IMR-90 (cell line): ENCODE data around the gene FRZB. TPM values are rescaled to one million over a fixed set of nuclear protein-coding genes. Genes with fewer than 3 reads are reported as not detected.

Source experiments
- ATAC-seq: fragments of 200-7000 bp; cut with Tn5 transposase; 2 replicates; pipeline ENCODE4 v1.9.1; 2020; ENCODE audit warnings: low read depth, mild to moderate bottlenecking, moderate library complexity
- BruUV-seq: library from RNA; stranded (reverse); fragments of 400-500 nt; replicated peaks from 2 replicates; lab custom pipeline; 2021; lab: Mats Ljungman, UMichigan
- CTCF ChIA-PET: fragments of 300-600 bp; formaldehyde crosslinking; extraction: SDS; loops from one replicate; lab custom pipeline; 2021; ENCODE audit warnings: antibody characterized with exemption; lab: Yijun Ruan, JAX
- POLR2A ChIA-PET: fragments of 300-600 bp; sonication (Branson Sonifier 250); formaldehyde crosslinking; loops from one replicate; lab custom pipeline; 2022; ENCODE audit warnings: antibody characterized with exemption; ENCODE audit not compliant: unreplicated experiment; lab: Charles Lee
- DNase-seq: peaks from one replicate; pipeline ENCODE4 v3.0.0; 2013
- H2AFZ ChIP-seq: replicated peaks from 2 replicates; pipeline ENCODE3; 2013; ENCODE audit warnings: low read length, mild to moderate bottlenecking; ENCODE audit not compliant: poor library complexity
- H2AK5ac ChIP-seq: 2 replicates; pipeline ENCODE4 v1.6.1; 2013; ENCODE audit warnings: low read depth, low read length, inconsistent platforms
- H2AK9ac ChIP-seq: replicated peaks from 2 replicates; pipeline ENCODE3; 2013; ENCODE audit warnings: mild to moderate bottlenecking, low read depth, low read length, moderate library complexity; ENCODE audit not compliant: poor library complexity
- H2BK120ac ChIP-seq: 2 replicates; pipeline ENCODE4 v1.6.1; 2013; ENCODE audit warnings: low read depth, low read length, inconsistent platforms
- H2BK15ac ChIP-seq: 3 replicates; pipeline ENCODE4 v1.6.1; 2013; ENCODE audit warnings: low read depth, low read length, inconsistent platforms
- H2BK20ac ChIP-seq: 2 replicates; pipeline ENCODE4 v1.6.1; 2013; ENCODE audit warnings: low read depth, mild to moderate bottlenecking, inconsistent platforms, low read length, moderate library complexity
- H2BK5ac ChIP-seq: 2 replicates; pipeline ENCODE4 v1.6.1; 2013; ENCODE audit warnings: mild to moderate bottlenecking, low read depth, low read length, inconsistent platforms; ENCODE audit not compliant: poor library complexity, severe bottlenecking
- H3K14ac ChIP-seq: replicated peaks from 2 replicates; pipeline ENCODE4 v1.6.1; 2013; ENCODE audit warnings: low read depth, low read length, inconsistent platforms
- H3K18ac ChIP-seq: 2 replicates; pipeline ENCODE4 v1.6.1; 2013; ENCODE audit warnings: low read depth, low read length, control low read depth
- H3K23ac ChIP-seq: 2 replicates; pipeline ENCODE4 v1.6.1; 2013; ENCODE audit warnings: low read depth, low read length, inconsistent platforms
- H3K27ac ChIP-seq: 2 replicates; pipeline ENCODE4 v1.5.1; 2013; ENCODE audit warnings: mild to moderate bottlenecking, control low read depth, low read length; ENCODE audit not compliant: insufficient read depth
- H3K27me3 ChIP-seq: 2 replicates; pipeline ENCODE4 v1.6.1; 2013; ENCODE audit warnings: low read length; ENCODE audit not compliant: control insufficient read depth, insufficient read depth
- H3K36me3 ChIP-seq: 2 replicates; pipeline ENCODE4 v1.6.1; 2013; ENCODE audit warnings: low read length, mixed read lengths; ENCODE audit not compliant: control insufficient read depth, insufficient read depth
- H3K4ac ChIP-seq: 2 replicates; pipeline ENCODE4 v1.6.1; 2013; ENCODE audit warnings: low read depth, low read length, inconsistent platforms
- H3K4me1 ChIP-seq: 2 replicates; pipeline ENCODE4 v1.6.1; 2013; ENCODE audit warnings: low read length, mixed read lengths; ENCODE audit not compliant: control insufficient read depth, insufficient read depth
- H3K4me2 ChIP-seq: 2 replicates; pipeline ENCODE4 v1.6.1; 2013; ENCODE audit warnings: low read depth, mild to moderate bottlenecking, control low read depth, low read length, moderate library complexity
- H3K4me3 ChIP-seq: 2 replicates; pipeline ENCODE4 v1.5.1; 2013; ENCODE audit warnings: low read depth, mild to moderate bottlenecking, control low read depth, low read length, moderate library complexity; ENCODE audit not compliant: insufficient read depth
- H3K56ac ChIP-seq: 2 replicates; pipeline ENCODE4 v1.6.1; 2013; ENCODE audit warnings: low read length, inconsistent platforms; ENCODE audit not compliant: insufficient read depth; ENCODE audit errors: extremely low read depth
- H3K79me1 ChIP-seq, 2 experiments: 2 replicates each; pipeline ENCODE4 v1.6.1; 2013; ENCODE audit warnings: low read length in 2 of 2, inconsistent platforms in 1 of 2, low read depth in 1 of 2
- H3K9ac ChIP-seq: 2 replicates; pipeline ENCODE4 v1.6.1; 2013; ENCODE audit warnings: low read depth, low read length, control low read depth
- H3K9me1 ChIP-seq: 2 replicates; pipeline ENCODE4 v1.6.1; 2013; ENCODE audit warnings: low read length, inconsistent platforms; ENCODE audit not compliant: insufficient read depth
- H3K9me3 ChIP-seq: 2 replicates; pipeline ENCODE4 v1.6.1; 2013; ENCODE audit warnings: low read length; ENCODE audit not compliant: control insufficient read depth, insufficient read depth
- H4K20me1 ChIP-seq: 2 replicates; pipeline ENCODE4 v1.6.1; 2013; ENCODE audit warnings: low read length, inconsistent platforms; ENCODE audit not compliant: insufficient read depth
- H4K5ac ChIP-seq: 2 replicates; pipeline ENCODE4 v1.6.1; 2013; ENCODE audit warnings: mild to moderate bottlenecking, low read depth, low read length, control low read depth
- H4K8ac ChIP-seq, 2 experiments: 2 replicates each; pipeline ENCODE4 v1.6.1; 2013; ENCODE audit warnings: low read depth in 2 of 2, low read length in 2 of 2, control low read depth in 1 of 2, inconsistent platforms in 1 of 2
- H4K91ac ChIP-seq: 2 replicates; pipeline ENCODE4 v1.6.1; 2013; ENCODE audit warnings: low read depth, low read length, inconsistent platforms; ENCODE audit not compliant: insufficient read depth
- BHLHE40 ChIP-seq: fragments of 150-350 bp; IDR thresholded peaks from 2 replicates; pipeline ENCODE4 v1.6.1; 2016; ENCODE audit warnings: mild to moderate bottlenecking, low read depth, low read length
- CEBPB ChIP-seq: IDR thresholded peaks from 2 replicates; pipeline ENCODE4 v1.6.1; 2012; ENCODE audit warnings: low read depth, low read length, improper control_type of control experiment
- CTCF ChIP-seq: conservative IDR thresholded peaks from 2 replicates; pipeline ENCODE4 v1.5.1; 2012; ENCODE audit warnings: mild to moderate bottlenecking, low read depth, low read length, improper control_type of control experiment
- ELK1 ChIP-seq: fragments of 150-350 bp; IDR thresholded peaks from 2 replicates; pipeline ENCODE4 v1.6.1; 2016; ENCODE audit warnings: low read depth, mild to moderate bottlenecking, low read length, moderate library complexity, borderline replicate concordance
- FOS ChIP-seq: fragments of 150-350 bp; IDR thresholded peaks from 2 replicates; pipeline ENCODE4 v1.6.1; 2016; ENCODE audit warnings: low read depth, low read length
- MAFK ChIP-seq: IDR thresholded peaks from 2 replicates; pipeline ENCODE4 v1.6.1; 2012; ENCODE audit warnings: low read depth, low read length, improper control_type of control experiment
- NFE2L2 ChIP-seq: fragments of 150-350 bp; IDR thresholded peaks from 2 replicates; pipeline ENCODE4 v1.6.1; 2016; ENCODE audit warnings: low read depth, mild to moderate bottlenecking, low read length
- POLR2A ChIP-seq: IDR thresholded peaks from 2 replicates; pipeline ENCODE4 v1.6.1; 2012; ENCODE audit warnings: mild to moderate bottlenecking, low read depth, low read length
- RFX5 ChIP-seq: IDR thresholded peaks from 2 replicates; pipeline ENCODE4 v1.8.0; 2012; ENCODE audit warnings: low read depth, mild to moderate bottlenecking, low read length, moderate library complexity
- SMC3 ChIP-seq: fragments of 150-350 bp; IDR thresholded peaks from 2 replicates; pipeline ENCODE4 v1.6.1; 2016; ENCODE audit warnings: low read depth, mild to moderate bottlenecking, antibody characterized with exemption, low read length, moderate library complexity
- WGBS, 2 experiments: methylation state at CpG; one replicate each; pipeline versions ENCODE4 v1.1.5 to v1.1.7; 2013; ENCODE audit warnings: missing lambda C conversion rate in 2 of 2; ENCODE audit not compliant: insufficient read length in 1 of 2; ENCODE audit errors: extremely low coverage in 2 of 2; 5-methylcytosine and 5-hydroxymethylcytosine counted together
- dilution Hi-C: fragments of 300-500 bp; cut with HindIII; formaldehyde crosslinking; loops from one replicate; pipeline ENCODE4 v1.14.3; 2018; ENCODE audit warnings: low sequenced_read_pairs; ENCODE audit not compliant: unreplicated experiment
- in situ Hi-C: fragments of 300-500 bp; cut with MboI; formaldehyde crosslinking; loops from 3 replicates; pipeline ENCODE4 v1.14.3; 2019; ENCODE audit warnings: low sequenced_read_pairs, inconsistent platforms, mixed read lengths
- intact Hi-C: fragments of 100-400 bp; cut with micrococcal nuclease; formaldehyde crosslinking; loops from 2 replicates; pipeline ENCODE4 v1.10.0; 2022
- polyA plus RNA-seq, 3 experiments: library from polyadenylated mRNA; depleted of rRNA; stranded (reverse); fragments of >200 nt; gene quantifications; 2 replicates each; pipeline ENCODE4 v1.2.3, GENCODE V29; 2012; ENCODE audit warnings: low replicate concordance in 1 of 3
- total RNA-seq: library from RNA; depleted of rRNA; stranded (reverse); fragments of >200 nt; gene quantifications from 2 replicates; pipeline ENCODE4 v1.2.3, GENCODE V29; 2012

Gene FRZB
- total and polyA plus RNA-seq, 2 of the 4 experiments (the other 2 are of a cell fraction): 0.18 to 1.2 TPM

GRCh38 chr2:182818925-182819324 is 47.5 kb downstream of the FRZB start:
- no peak for TF ChIP-seq SMC3
- no peak for TF ChIP-seq RFX5
- TF ChIP-seq MAFK: no peak
- TF ChIP-seq BHLHE40: no peak
- no peak for TF ChIP-seq CTCF
- TF ChIP-seq CEBPB: no peak
- TF ChIP-seq ELK1: no peak
- TF ChIP-seq POLR2A: no peak
- no peak for TF ChIP-seq FOS
- TF ChIP-seq NFE2L2: no peak
- ChIA-PET POLR2A (no interaction called here), CTCF (no interaction called here)
- no TSS peak for BruUV-seq
- Histone ChIP-seq H3K23ac (no peak overlapping the region), H4K5ac (no peak overlapping the region), H3K9me1 (no peaks in the 10 kb centered on the region), H3K4me1 (no peaks in the 10 kb centered on the region), H2BK120ac (no peak overlapping the region), H4K20me1 (no peaks in the 10 kb centered on the region), H3K18ac (no peak overlapping the region), H3K4ac (no peak overlapping the region), H3K36me3 (no peaks in the 10 kb centered on the region), H3K79me1 (no peaks in the 10 kb centered on the region), H3K4me2 (no peak overlapping the region), H3K27me3 (peaks cover 8% of the 10 kb centered on the region), H3K9me3 (no peaks in the 10 kb centered on the region), H2BK15ac (no peak overlapping the region), H3K14ac (no peak overlapping the region), H2AK5ac (no peak overlapping the region), H2AFZ (no peak overlapping the region), H3K4me3 (no peak overlapping the region), H3K56ac (no peak overlapping the region), H2BK20ac (no peak overlapping the region), H3K27ac (no peak overlapping the region), H4K91ac (no peak overlapping the region), H3K9ac (no peak overlapping the region), H2BK5ac (no peak overlapping the region), H4K8ac (no peak overlapping the region), H2AK9ac (no peak overlapping the region)
- dilution Hi-C loops: no loop called here
- intact Hi-C loops: no loop called here
- in situ Hi-C loops: no loop called here
- no CpG with 5 or more reads among the region's 4 CpGs for WGBS, 2 experiments
- ATAC-seq (no peak), DNase-seq (no peak)
